ENCODE measurements around the gene LRRC43. TPM values are rescaled to one million over a fixed set of nuclear protein-coding genes. Genes with fewer than 3 reads are reported as not detected.
"Not testable (repeated sequence)": the region's sequence is repeated elsewhere in the genome, so short reads cannot be mapped to it uniquely, and the experiment has no call there.

The LRRC43 gene
- total RNA-seq, 1 donor from 2014 or later = 1.7 TPM

- Mint-ChIP-seq H3K36me3 (ENCODE audit: low read depth) (no peaks in the 10 kb centered on the region), H3K27ac (ENCODE audit: unreplicated experiment) (no peak overlapping the region), H3K9me3 (peaks cover 8% of the 10 kb centered on the region), H3K4me1 (peaks cover 7% of the 10 kb centered on the region), H3K27me3 (ENCODE audit: low read depth) (peaks cover 36% of the 10 kb centered on the region), H3K4me3 (no peak overlapping the region)
- no peak for DNase-seq (ENCODE audit: low read depth, low spot score)
- no peak for TF ChIP-seq CTCF (conservative IDR thresholded peaks at IDR 0.05)
These were observed 14.7 kb downstream of the LRRC43 start for GRCh38 chr12:122197612-122197966.

- H3K4me1 Mint-ChIP-seq = peaks cover 10% of the 10 kb centered on the region
- no peak overlapping the region for H3K4me3 Mint-ChIP-seq
- peaks cover 48% of the 10 kb centered on the region for H3K27me3 Mint-ChIP-seq (ENCODE audit: low read depth)
- no peaks in the 10 kb centered on the region for H3K36me3 Mint-ChIP-seq (ENCODE audit: low read depth)
- no peak for DNase-seq (ENCODE audit: low read depth, low spot score)
- TF ChIP-seq CTCF (conservative IDR thresholded peaks at IDR 0.05) = no peak
- peaks cover 7% of the 10 kb centered on the region for H3K9me3 Mint-ChIP-seq
- H3K27ac Mint-ChIP-seq (ENCODE audit: unreplicated experiment) = no peak overlapping the region
These were observed 16.8 kb downstream of the LRRC43 start for GRCh38 chr12:122199484-122200355.

- DNase-seq (ENCODE audit: low read depth, low spot score) = no peak
- TF ChIP-seq CTCF (conservative IDR thresholded peaks at IDR 0.05) = peak; percentile 22
- Mint-ChIP-seq H3K4me3 (no peak overlapping the region), H3K27me3 (ENCODE audit: low read depth) (peaks cover 56% of the 10 kb centered on the region), H3K9me3 (peaks cover 2% of the 10 kb centered on the region), H3K27ac (ENCODE audit: unreplicated experiment) (no peak overlapping the region), H3K36me3 (ENCODE audit: low read depth) (no peaks in the 10 kb centered on the region), H3K4me1 (peaks cover 15% of the 10 kb centered on the region)
These were observed 17.7 kb downstream of the LRRC43 start for GRCh38 chr12:122200541-122201175.

- peak overlapping the region; percentile 71 for H3K27ac Mint-ChIP-seq (ENCODE audit: unreplicated experiment)
- H3K27me3 Mint-ChIP-seq (ENCODE audit: low read depth) = peaks cover 61% of the 10 kb centered on the region
These were observed 18.5 kb downstream of the LRRC43 start for GRCh38 chr12:122201381-122201780.

GRCh38 chr12:122202017-122202416 is 19.1 kb downstream of the LRRC43 start:
- H3K4me1 Mint-ChIP-seq = peaks cover 15% of the 10 kb centered on the region
- H3K9me3 Mint-ChIP-seq = no peaks in the 10 kb centered on the region
- peaks cover 64% of the 10 kb centered on the region for H3K27me3 Mint-ChIP-seq (ENCODE audit: low read depth)
- no peak for DNase-seq (ENCODE audit: low read depth, low spot score)
- no peaks in the 10 kb centered on the region for H3K36me3 Mint-ChIP-seq (ENCODE audit: low read depth)
- no peak overlapping the region for H3K27ac Mint-ChIP-seq (ENCODE audit: unreplicated experiment)
- TF ChIP-seq CTCF (conservative IDR thresholded peaks at IDR 0.05) = no peak
- no peak overlapping the region for H3K4me3 Mint-ChIP-seq

More at GRCh38 chr12:122201381-122201780, 18.5 kb downstream of the LRRC43 start:
- peak overlapping the region; percentile 34 for H3K4me3 Mint-ChIP-seq
- no peak for TF ChIP-seq CTCF (conservative IDR thresholded peaks at IDR 0.05)
- DNase-seq (ENCODE audit: low read depth, low spot score) = no peak
- peaks cover 15% of the 10 kb centered on the region for H3K4me1 Mint-ChIP-seq
- no peaks in the 10 kb centered on the region for H3K9me3 Mint-ChIP-seq
- H3K36me3 Mint-ChIP-seq (ENCODE audit: low read depth) = no peaks in the 10 kb centered on the region

GRCh38 chr12:122202811-122203210 is 19.9 kb downstream of the LRRC43 start:
- not testable (repeated sequence) for H3K9me3 Mint-ChIP-seq; H3K36me3 Mint-ChIP-seq (ENCODE audit: low read depth); DNase-seq (ENCODE audit: low read depth, low spot score); H3K27ac Mint-ChIP-seq (ENCODE audit: unreplicated experiment)
- peaks cover 63% of the 10 kb centered on the region for H3K27me3 Mint-ChIP-seq (ENCODE audit: low read depth)
- H3K4me3 Mint-ChIP-seq = peak overlapping the region; percentile 81
- H3K4me1 Mint-ChIP-seq = peaks cover 15% of the 10 kb centered on the region

Measured in neural crest cell (in vitro differentiated cells).